GF-D8 (cell line): ENCODE measurements around the gene VSX2.

Source experiments
- DNase-seq: peaks from one replicate; lab custom pipeline; 2025; lab: John Stamatoyannopoulos, UW

Gene VSX2

GRCh38 chr14:74223016-74223415 lies 16.2 kb upstream of the VSX2 start:
- DNase-seq, result no peak

DNA sequence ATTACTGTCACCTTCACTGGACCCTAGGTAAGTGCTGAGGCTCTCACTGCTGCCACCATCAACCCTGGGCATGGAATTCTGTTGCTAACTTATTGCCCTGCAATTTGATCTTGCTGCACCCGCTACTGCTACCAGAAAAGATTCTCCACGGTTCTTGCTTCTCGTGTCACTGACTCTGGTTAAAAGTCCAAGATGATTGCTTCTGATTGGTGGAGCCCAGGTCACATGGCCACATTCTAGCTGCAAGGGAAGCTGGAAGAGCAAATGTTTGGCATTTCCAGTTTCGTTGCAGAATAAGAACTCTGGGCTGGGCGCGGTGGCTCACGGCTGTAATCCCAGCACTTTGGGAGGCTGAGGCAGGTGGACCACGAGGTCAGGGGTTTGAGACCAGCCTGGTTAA lies 7.5 kb upstream of the VSX2 start:
- no peak for DNase-seq

DNA sequence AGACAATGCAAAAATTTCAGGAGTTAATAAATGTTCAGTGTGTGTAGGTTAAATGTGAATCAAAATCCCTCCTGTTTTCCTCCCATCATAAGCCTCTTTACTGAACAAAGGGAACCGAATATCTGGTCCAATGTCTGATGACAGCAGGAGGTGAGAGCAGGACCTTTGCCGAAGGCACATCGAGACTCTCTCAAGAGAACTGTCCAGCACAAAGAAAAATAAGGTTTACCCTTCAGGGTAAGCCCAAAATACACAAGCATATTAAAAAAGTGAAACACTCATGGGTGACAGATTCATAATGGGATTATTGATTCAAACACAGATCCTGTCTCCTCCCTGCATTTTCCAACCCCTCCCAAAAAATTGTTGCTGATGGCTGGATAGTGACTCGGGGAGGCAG lies 4.2 kb upstream of the VSX2 start:
- no peak for DNase-seq

- no peak for DNase-seq
Observed at GRCh38 chr14:74237441-74237840, 1.8 kb upstream of the VSX2 start.

- DNase-seq, result no peak
Observed at GRCh38 chr14:74239848-74240793, 872 bp downstream of the VSX2 start.

GRCh38 chr14:74240794-74241651 lies 1.8 kb downstream of the VSX2 start:
- DNase-seq, result no peak

- no peak for DNase-seq
Observed at GRCh38 chr14:74241652-74242017, 2.4 kb downstream of the VSX2 start.

GRCh38 chr14:74242021-74242779 lies 3.0 kb downstream of the VSX2 start:
- DNase-seq, result no peak

DNA sequence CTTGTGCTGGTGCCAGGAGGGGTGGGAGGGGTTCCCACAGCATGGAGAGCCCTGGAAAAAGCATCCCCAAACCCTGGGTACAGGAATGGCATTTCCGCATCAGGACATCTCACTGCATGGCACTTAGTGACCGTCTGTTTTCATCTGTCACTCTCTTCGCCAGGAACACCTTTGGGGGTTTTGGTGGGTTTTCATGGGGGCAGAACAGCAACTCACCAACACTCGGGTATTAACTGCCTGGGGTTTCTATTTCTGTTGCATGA lies 3.5 kb downstream of the VSX2 start:
- DNase-seq, result no peak

- DNase-seq, result no peak
Observed at GRCh38 chr14:74243051-74243450, 3.8 kb downstream of the VSX2 start.

DNA sequence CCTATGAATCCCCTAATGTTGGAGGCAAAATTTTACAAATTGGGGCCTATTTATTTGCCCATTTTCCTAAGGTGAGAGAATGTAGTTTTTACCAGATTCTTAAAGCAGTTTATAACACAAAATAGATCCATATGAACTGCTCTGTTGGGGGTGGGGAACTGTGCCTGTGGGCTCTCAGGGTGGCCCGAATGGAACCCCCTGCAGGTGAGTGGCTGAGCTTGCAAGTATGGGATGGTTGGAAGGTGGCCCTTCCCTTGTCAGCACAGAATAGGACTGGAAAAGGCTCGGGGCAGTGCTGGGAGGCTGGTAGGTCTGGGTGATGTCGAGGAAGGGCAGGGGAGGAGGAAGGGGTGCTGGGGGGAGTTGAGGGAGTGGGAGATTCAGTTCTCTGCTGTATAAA lies 4.9 kb downstream of the VSX2 start:
- DNase-seq, result no peak

DNA sequence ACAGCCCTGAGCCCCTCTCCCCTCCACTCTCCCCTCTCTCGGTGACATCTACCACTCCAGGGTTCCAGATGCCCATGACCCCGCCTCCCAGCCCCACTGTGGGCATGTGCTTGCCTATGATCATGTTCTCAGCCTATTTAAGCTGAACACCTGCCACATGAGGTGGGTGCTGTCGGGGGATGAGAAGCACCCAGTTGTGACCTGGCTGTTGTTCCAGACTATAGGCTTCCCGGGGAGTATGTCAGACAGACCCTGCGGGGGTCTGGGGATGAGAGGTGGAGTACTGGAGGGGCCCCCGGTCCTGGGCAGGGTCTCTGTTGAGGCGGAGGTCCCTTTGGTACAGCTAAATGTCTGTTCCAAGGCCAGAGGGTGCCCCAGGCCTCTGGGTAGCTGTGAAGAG lies 6.0 kb downstream of the VSX2 start:
- no peak for DNase-seq

DNA sequence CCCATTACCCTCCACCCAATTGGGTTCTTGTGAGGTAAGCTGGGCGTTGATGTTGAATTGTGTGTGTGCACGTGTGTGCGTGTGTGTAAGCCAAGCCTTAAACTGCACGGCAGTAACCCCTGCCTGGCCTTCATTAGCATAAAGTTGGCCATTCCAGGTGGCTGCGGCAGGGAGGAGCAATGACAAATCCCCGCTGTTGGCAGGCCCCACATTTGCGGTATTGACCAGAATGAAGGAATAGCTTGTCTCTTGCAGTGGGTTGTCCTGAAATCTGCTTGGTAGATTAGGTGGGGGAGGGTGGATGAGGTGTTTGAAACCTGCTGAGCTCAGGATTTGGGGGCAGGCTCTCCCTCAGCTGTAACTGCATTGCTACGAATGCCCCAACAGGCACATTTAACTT lies 7.3 kb downstream of the VSX2 start:
- no peak for DNase-seq

- no peak for DNase-seq
Observed at GRCh38 chr14:74248017-74248416, 8.8 kb downstream of the VSX2 start.

DNA sequence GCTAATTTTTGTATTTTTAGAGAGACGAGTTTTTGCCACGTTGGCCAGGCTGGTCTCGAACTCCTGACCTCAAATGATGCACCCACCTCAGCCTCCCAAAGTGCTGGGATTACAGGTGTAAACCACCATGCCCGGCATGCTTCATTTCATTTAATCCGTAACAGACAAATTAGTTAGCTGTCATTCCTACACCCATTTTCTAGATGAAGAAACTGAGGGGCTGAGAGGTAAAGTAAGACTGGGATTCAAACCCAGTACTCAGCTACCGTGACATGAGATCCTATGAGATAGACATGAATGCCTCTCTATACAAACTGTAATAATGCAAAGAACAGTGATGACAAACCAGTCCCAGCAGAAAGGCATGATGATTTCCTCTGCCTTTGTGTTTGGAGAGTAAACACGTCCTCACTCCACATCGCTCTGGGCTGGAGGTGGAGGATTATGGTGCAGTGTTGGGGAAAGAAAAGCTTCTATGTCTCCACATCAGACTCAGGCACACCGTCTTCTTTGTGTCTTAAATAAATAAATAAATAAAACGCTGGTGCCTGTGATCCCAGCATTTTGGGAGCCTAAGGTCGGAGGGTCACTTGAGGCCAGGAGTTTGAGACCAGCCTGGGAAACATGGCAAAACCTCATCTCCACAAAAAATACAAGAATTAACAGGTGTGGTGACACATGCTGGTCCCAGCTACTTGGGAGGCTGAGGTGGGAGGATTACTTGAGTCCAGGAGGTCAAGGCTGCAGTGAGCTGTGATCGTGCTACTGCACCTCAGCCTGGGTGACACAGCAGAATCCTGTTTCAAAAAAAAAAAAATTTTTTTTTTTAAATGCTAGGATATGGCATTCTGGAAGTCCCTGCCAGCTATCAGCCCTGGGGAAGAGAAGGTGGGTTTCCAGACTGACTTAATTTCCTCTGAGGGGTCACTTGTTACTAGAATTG lies 10.5 kb downstream of the VSX2 start:
- no peak for DNase-seq

GRCh38 chr14:74255281-74255680 lies 16.0 kb downstream of the VSX2 start:
- no peak for DNase-seq

DNA sequence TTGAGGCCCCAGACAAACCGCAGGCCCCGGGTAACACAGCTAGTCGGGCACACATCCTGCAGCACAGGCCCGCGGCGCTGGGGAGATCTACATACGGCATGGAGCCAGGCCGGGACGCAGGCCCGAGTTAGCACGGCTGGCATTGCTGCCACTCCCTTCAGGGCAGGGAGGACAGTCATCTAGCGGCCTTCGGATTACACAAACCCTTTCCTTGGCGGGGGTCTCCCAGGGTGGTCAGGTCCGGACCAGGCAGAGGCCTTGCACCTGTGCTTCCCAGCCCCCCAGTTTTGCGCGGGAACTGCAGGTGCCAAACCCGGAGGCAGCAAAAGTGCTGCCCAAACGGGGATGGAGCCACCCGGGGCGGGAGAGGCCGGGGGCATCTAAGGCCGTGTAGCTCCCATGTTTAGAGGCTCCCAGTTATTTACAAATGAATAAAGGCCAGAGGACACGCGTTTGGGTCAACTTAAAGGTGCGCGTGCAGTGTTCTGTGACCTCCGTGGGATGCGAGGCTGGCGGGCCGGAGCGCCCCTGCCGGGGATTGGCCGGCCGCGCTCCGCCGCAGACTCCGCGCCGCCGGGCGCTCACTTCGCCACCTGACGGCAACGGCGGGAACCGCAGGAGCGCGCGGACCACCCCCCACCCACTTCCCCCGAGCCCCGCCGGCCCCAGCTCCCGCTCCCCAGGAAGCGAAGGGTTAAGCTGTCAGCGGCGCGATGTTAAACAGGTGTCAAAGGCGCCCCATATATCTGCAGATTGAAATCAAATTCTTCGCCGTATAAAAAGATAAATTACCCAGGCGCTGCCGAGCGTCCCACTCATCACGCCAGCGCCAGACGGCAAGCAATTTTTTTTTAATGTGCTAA lies 18.1 kb downstream of the VSX2 start:
- no peak for DNase-seq

GRCh38 chr14:74257941-74258763 lies 18.9 kb downstream of the VSX2 start:
- DNase-seq, result no peak

- no peak for DNase-seq
Observed at GRCh38 chr14:74258764-74259035, 19.5 kb downstream of the VSX2 start.

GRCh38 chr14:74259513-74259912 lies 20.3 kb downstream of the VSX2 start:
- DNase-seq, result no peak
